Measurements from ENCODE around the gene PTGES2.

DNA sequence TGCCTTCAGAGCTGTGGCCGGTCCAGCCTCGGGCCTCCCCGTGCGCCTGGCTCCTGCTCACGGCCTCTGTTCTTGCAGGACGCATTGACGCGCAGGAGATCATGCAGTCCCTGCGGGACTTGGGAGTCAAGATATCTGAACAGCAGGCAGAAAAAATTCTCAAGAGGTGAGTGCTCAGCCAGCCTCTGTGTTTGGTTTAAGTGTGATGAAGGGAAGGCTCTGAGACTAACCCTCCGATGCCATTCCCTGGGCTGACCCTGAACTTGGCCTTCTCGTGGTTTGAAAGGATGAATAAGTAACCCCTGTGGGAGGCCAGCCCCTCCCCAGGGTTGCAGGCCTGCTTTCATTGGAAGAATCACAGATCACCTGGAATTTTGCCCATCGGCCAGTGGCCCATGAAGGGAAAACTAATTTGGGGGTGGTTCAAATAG is 26.3 kb downstream of the PTGES2 start:
- TF ChIP-seq EP300 (IDR thresholded peaks at IDR 0.05; ENCODE audit: borderline replicate concordance in 1 of 2, low read depth in 1 of 2, low read length in 1 of 2) (no peak), POLR2AphosphoS5 (IDR thresholded peaks at IDR 0.05; ENCODE audit: low read depth, low read length) (no peak)
- TF ChIP-seq, protein P1, sequence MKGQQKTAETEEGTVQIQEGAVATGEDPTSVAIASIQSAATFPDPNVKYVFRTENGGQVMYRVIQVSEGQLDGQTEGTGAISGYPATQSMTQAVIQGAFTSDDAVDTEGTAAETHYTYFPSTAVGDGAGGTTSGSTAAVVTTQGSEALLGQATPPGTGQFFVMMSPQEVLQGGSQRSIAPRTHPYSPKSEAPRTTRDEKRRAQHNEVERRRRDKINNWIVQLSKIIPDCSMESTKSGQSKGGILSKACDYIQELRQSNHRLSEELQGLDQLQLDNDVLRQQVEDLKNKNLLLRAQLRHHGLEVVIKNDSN (IDR thresholded peaks at IDR 0.05; ENCODE audit: borderline replicate concordance, low read depth), result no peak
